HPDE6-E6E7 (cell line): ENCODE measurements around the gene ARVCF.

Experiments used
- DNase-seq: peaks from one replicate; pipeline ENCODE4 v3.0.0; 2011; ENCODE audit warnings: missing footprints; ENCODE audit errors: extremely low spot score

ARVCF gene

DNA sequence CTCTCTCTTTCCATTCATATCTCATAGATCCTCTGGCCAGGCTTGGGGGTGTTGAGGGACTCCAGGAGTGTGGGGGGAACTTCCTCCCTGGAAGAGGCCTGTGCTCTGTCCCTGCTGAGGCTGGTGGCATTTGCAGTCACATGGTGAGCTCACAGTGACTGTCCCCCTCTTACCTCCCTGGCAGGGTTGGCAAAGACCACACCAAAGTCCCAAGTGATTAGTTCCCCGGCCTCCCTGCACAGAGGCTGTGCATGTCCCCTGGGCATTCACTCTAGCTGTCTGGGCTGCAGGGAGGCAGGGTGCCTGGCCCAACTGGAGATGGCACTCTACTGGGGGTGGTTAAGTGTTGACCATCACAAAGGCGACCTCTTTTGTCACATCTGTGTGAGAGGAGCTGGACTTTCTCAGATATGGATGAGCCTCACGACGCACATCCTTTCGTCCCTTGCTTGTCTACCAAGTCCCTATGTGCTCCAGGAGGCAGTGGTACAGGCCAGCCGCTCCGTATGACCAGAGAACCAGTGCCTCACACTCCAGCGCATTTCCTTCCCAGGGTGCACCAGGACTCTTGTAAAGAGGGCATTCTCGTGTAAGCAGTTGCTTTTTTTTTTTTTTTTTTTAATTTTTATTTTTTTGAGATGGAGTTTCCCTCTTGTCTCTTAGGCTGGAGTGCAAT is 13.1 kb upstream of the ARVCF start:
- no peak for DNase-seq

DNA sequence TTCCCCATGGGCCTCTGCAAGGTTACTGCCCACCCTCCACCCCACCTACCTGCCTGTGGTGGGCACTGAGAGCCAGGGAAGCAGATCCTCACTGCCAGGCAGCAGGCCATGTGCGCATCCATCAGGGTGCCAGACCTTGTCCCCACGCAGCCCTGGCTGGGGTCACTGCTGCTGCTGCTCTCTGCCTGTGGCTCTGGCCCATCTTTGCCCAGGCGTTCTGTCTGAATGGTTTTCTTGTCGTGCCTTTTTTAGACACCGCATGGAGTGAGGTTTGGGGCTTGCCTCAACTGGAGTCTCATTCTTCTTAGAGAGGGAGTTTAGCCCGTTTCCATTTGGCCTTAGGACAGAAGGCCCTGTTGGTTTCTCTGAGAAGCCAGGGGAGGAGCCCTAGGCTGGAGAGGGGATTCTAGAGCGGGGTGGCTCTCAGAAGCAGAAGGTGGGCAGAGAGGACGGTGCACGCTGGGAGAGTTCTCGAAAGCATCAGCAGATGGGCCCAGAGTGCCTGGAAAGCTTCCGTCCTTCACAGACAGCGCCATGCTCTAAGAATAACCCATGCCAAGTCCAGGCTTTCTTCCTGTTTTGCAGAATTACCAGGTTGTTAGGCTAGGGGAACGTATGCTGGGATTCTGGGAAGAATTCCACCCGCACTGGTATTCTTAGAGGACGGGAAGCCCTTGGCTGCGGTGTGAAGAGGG is 12.4 kb upstream of the ARVCF start:
- DNase-seq, result no peak

DNA sequence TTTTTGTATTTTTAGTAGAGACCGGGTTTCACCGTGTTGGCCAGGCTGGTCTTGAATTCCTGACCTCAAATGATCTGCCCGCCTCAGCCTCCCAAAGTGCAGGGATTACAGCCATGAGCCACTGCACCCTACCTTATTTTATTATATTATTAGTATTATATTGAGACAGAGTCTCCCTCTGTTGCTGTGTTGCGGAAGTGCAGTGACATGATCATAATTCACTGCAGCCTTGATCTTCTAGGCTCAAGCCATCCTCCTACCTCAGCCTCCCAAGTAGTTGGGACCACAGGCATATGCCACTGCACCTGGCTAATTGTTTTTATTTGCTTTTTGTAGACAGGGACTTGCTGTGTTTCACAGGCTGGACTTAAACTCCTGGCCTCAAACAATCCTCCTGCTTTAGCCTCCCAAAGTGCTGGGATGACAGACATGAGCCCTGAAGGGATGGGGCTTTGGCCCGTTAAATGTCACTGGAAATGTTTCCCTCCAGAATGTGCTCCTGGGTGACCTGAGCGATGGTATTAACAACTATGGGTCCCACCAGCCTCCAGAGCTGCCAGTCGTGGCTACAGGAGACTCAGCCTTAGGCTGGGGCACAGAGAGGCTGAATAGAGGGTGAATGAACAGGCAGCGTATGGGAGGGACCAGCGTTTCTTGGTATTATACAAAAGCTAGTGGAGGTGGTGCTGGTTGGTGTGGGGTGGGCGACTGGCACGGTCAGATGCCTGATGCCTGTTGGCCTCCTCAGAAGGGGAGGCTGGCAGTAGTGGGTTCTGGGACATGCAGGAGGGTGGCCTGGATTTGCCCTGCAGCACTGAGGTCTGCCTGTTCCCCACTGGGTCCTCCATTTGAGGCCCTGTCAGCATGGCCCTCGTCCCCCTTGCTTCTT is 11.6 kb upstream of the ARVCF start:
- DNase-seq, result no peak

- no peak for DNase-seq
These were observed 10.5 kb upstream of the ARVCF start for GRCh38 chr22:20026996-20027601.

DNA sequence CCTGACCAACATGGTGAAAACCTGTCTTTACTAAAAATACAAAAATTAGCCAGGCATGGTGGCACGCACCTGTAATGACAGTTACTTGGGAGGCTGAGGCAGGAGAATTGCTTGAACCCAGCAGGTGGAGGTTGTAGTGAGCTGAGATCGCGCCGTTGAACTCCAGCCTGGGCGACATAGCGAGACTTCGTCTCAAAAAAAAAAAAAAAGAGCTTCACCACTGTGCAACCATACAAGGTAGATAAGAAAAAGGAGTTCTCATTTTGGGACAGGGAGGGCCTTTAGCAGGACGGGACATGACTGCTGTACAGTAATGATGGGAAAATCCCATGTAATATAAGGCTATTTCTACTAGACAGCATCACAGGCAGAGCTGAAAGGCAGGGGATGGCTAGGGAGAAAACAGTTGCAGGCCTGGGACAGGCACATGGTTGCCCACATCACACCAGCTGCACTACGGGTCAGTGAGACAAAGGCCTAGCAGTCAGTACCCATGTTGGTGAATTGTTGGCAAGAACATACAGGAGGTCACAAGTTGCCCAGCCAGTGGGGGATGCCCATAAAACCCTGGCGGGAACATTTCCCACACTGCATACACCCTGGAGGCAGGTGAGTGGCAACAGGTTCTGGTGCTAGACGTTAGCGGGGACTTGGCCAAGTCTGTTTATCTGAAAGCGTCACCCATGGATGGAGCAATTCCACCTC is 9.7 kb upstream of the ARVCF start:
- DNase-seq, result no peak

DNA sequence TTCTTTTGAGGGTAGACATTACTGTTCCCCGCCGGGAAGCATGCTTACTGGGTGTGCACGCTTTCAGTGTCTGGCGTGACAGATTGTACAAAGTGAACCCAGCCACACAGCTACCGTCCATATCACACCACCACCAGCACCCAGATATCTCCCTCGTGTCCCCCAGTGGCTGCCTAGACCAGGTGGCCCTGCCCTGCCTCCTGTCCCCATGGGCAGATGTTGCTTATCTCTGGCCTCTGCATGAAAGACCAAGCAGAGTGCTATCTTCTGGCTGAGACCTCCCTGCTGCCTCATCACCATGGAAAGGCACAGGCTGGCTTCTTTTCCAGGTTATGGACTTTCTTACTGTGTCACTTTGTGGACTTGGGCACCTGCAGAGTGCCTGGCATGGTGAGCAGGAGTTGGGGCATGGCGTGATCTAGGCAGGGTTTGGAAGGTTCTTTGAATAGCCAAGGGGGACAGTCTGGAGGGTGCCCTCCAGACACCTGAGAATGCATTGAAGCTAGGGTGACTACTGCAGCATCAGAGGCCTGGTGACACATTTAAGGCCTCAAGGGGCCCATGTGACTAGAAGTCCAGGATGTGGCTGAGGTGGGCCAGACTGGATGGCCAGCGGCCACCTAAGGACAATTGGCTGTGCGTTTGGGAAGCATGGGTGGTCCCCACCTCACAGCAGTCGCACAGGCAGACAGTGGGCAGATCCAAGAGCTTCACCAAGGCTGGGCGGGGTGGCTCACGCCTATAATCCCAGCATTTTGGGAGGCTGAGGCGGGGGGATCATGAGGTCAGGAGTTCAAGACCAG is 9.0 kb upstream of the ARVCF start:
- DNase-seq, result no peak

DNA sequence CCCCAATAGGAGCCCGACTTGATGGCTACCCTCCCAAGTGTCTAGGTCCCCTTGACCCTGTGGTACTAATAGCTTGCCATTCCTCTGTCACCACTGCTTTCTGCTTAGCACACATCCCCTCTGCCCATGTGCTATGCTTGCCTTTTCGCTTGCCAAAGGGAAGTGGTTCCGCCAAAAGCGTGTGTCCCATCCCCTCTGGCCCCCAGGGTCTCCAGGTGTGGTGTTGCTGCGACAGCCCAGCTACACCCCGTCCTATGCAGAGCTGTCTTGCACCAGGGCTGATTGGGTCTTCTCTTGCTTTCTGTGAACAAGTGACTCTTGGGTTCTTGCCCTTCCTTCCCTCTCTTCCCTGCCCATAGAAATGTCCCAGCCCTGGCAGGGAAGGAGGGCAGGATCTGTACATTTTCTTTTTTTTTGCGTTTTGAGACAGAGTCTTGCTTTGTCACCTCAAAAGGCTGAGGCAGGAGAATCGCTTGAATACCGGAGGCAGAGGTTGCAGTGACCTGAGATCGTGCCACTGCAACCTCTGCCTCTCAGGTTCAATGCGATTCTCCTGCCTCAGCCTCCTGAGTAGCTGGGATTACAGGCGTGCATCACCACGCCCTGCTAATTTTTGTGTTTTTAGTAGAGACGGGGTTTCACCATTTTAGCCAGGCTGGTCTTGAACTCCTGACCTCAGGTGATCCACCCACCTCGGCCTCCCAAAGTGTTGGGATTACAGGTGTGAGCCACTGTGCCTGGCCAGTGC is 8.2 kb upstream of the ARVCF start:
- DNase-seq, result no peak

DNA sequence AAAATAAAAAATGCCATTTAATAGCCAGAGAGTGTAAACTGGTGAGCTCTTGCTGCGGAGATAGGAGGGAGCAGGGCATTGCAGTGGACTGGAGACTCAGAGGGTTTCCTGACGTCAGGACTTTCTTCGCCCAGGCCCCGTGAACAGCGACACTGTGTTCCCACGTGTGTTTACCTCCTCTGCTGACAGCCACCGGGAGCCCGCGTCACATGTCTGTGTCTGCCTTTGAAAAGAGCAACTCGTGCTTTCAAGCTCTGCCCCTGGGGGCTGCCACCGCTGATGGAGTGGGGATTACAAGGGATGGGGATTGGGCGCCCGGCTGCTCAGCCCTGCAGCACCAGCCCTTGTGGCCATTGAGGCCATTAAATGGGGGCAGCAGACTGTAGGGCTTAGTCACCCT is 7.6 kb upstream of the ARVCF start:
- DNase-seq, result no peak

- no peak for DNase-seq
These were observed 6.5 kb upstream of the ARVCF start for GRCh38 chr22:20022978-20023613.

- no peak for DNase-seq
These were observed 5.8 kb upstream of the ARVCF start for GRCh38 chr22:20022231-20022977.

DNA sequence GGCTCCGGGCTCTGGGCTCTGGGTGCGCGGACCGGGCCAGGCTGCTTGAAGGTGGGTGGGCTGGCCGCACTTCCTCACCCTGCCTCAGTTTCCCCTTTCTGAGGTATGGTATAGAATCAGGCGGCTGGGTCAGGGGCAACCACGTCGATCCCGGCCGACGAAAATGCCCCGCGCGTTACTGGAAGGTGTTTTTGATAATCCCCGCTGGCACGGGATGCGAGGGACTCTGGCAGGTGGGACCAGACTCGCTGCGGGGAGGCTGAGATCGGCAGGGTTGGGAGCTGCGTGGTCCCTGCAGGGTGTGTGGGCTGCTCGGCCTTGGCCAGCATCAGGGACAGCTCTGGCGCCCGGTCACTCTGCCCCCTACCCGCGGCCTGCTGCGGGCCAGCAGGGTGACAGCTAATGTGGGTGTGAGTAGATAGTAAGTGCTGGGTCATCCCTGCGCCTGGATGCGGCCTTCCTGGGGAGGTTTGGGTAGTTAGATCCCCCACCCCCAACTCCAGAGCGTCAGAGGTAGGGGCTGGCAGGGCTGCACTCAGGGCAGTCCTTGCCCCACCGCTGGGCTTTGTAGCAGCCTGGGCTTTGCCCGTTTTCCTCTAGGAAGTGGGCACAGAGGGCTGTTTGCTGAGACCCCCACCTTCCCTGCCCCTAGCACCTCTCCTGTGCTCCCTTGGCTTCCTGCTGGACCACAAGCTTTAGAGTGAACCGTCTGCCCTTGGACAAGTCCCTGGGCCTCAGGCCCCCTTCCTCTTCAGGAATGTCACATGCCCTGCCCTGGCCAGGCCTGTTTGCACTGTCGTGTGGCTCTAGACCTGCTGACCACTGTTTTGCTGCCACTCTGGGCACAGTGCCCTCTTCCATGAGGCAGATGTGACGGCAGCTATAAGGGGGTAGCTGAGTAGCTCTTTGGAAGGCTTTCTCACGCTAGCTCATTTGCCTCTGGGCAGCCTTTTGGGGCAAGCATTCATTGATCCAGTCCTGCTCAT is 4.9 kb upstream of the ARVCF start:
- no peak for DNase-seq

- peak; percentile 94 for DNase-seq
These were observed 4.0 kb upstream of the ARVCF start, which contains the start of gene TANGO2 for GRCh38 chr22:20020533-20021195. Gene TANGO2, plus strand, starts transcription at chr22:20021110. Its CDS starts 15,689 bp downstream, at chr22:20036799.

GRCh38 chr22:20019661-20020532 is 3.3 kb upstream of the ARVCF start:
- no peak for DNase-seq

DNA sequence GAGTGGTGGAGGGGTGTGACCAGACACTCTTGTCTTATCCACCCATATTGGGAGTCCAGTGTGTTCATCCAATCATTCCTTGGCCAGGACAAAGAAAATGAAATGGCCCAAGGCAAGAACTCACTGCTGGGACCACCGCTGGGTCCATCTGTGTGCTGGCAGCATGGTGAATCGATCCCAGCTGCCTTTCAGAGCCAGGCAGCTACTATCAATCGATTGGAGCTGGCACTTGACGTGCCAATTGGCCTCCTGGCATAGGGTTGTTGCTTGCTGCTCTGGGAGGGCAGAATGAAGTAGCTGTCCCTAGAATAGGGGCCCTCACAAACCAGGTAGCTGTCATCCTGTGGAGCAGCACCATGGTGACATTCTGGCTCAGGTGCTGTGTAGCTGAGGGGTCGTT is 1.4 kb upstream of the ARVCF start:
- DNase-seq, result no peak

DNA sequence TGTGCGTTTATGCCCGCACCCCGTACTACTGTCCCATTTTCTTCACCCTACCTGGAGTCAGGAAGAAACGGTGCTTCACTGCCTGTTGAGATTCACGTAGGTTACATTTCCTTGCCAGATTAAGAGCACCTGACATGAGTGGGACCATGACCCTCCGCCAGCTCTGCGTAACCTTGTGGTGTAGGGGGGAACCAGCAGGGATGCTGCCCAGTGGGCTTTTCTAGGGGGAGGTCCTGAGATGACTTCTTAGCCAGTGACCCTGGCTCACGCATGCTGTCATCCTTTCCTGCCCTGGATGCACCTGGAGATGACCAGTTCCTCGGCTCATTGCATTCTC is 967 bp upstream of the ARVCF start:
- no peak for DNase-seq
